ENCODE results near the gene ACACB. TPM values are rescaled to one million over a fixed set of nuclear protein-coding genes. Genes with fewer than 3 reads are reported as not detected.

ACACB gene
- total and polyA plus RNA-seq, 8 donors, result 12.5 to 21.3 (median 15.8) TPM

GRCh38 chr12:109299849-109300248 is 183.5 kb downstream of the ACACB start:
- no peak for ATAC-seq
- Histone ChIP-seq H3K36me3 (no peaks in the 10 kb centered on the region), H3K4me3 (no peak overlapping the region), H3K9me3 (no peaks in the 10 kb centered on the region), H3K27ac (no peak overlapping the region), H3K27me3 (peaks cover 0 to 52% of the 10 kb centered on the region in 2 donors), H3K4me1 (no peaks in the 10 kb centered on the region)
- intact Hi-C loops (cut with DNase I), result no loop called here
- DNase-seq, result no peak
- TF ChIP-seq CTCF (IDR thresholded peaks at IDR 0.05), result no peak

- Histone ChIP-seq H3K9me3 (no peaks in the 10 kb centered on the region), H3K27ac (no peak overlapping the region), H3K4me3 (no peak overlapping the region), H3K36me3 (no peaks in the 10 kb centered on the region), H3K27me3 (peaks cover 6 to 57% of the 10 kb centered on the region in 2 donors), H3K4me1 (no peaks in the 10 kb centered on the region)
- intact Hi-C loops (cut with DNase I), result no loop called here
- no peak for DNase-seq
- ATAC-seq, result no peak
- no peak for TF ChIP-seq CTCF (IDR thresholded peaks at IDR 0.05)
Measured at GRCh38 chr12:109301643-109302168, 185.3 kb downstream of the ACACB start.

GRCh38 chr12:109302358-109302757 is 186.0 kb downstream of the ACACB start:
- no peak for TF ChIP-seq CTCF (IDR thresholded peaks at IDR 0.05)
- intact Hi-C loops (cut with DNase I), result no loop called here
- Histone ChIP-seq H3K36me3 (no peaks in the 10 kb centered on the region), H3K27ac (no peak overlapping the region), H3K27me3 (peaks cover 9 to 64% of the 10 kb centered on the region in 2 donors), H3K4me3 (no peak overlapping the region), H3K9me3 (no peaks in the 10 kb centered on the region), H3K4me1 (no peaks in the 10 kb centered on the region)
- no peak for DNase-seq
- ATAC-seq, result no peak

- Histone ChIP-seq H3K27me3 (peaks cover 13 to 68% of the 10 kb centered on the region in 2 donors), H3K27ac (no peak overlapping the region), H3K4me3 (no peak overlapping the region), H3K36me3 (no peaks in the 10 kb centered on the region), H3K4me1 (no peaks in the 10 kb centered on the region), H3K9me3 (no peaks in the 10 kb centered on the region)
- ATAC-seq, result no peak
- DNase-seq, result no peak
- intact Hi-C loops (cut with DNase I), result no loop called here
- no peak for TF ChIP-seq CTCF (IDR thresholded peaks at IDR 0.05)
Measured at GRCh38 chr12:109302770-109303169, 186.4 kb downstream of the ACACB start.

- peaks cover 31 to 85% of the 10 kb centered on the region in 2 donors for H3K27me3 ChIP-seq
- H3K36me3 ChIP-seq, result no peaks in the 10 kb centered on the region
- no peaks in the 10 kb centered on the region for H3K9me3 ChIP-seq
- TF ChIP-seq CTCF (IDR thresholded peaks at IDR 0.05), result no peak
- no peak overlapping the region for H3K4me3 ChIP-seq
- ATAC-seq (no peak), DNase-seq (no peak)
- H3K4me1 ChIP-seq, result peaks cover 7 to 9% of the 10 kb centered on the region in 2 donors
- intact Hi-C loops (cut with DNase I), result no loop called here
- no peak overlapping the region for H3K27ac ChIP-seq
Measured at GRCh38 chr12:109304485-109304884, 188.1 kb downstream of the ACACB start.
